H1 (cell line): Measurements from ENCODE around the gene ZNF302. TPM values are rescaled to one million over a fixed set of nuclear protein-coding genes. Genes with fewer than 3 reads are reported as not detected.

Experiments
- CTCF ChIA-PET: fragments of 300-600 bp; sonication (Branson Sonifier 250); formaldehyde crosslinking; loops from one replicate; lab custom pipeline; 2021; ENCODE audit not compliant: partially characterized antibody; lab: Charles Lee
- POLR2A ChIA-PET: fragments of 300-600 bp; sonication (Branson Sonifier 250); formaldehyde crosslinking; loops from one replicate; lab custom pipeline; 2021; ENCODE audit warnings: inconsistent platforms; ENCODE audit not compliant: partially characterized antibody; lab: Charles Lee
- DNase-seq, 2 experiments: peaks; one replicate each; pipeline versions ENCODE4 v3.0.0 to v3.0.0-alpha.2; 2010 to 2022; ENCODE audit warnings: low spot score in 2 of 2, low read depth in 1 of 2, mixed read lengths in 1 of 2
- FAIRE-seq: peaks from 2 replicates; lab custom pipeline; 2011; peaks lifted over from hg19 to GRCh38; lab: Jason Lieb, UNC
- H2AFZ ChIP-seq: 2 replicates; pipeline ENCODE4 v1.8.1; 2012; ENCODE audit warnings: low read length, inconsistent platforms
- H2AK5ac ChIP-seq: 2 replicates; pipeline ENCODE4 v1.6.1; 2013; ENCODE audit warnings: low read depth, low read length
- H2BK120ac ChIP-seq: replicated peaks from 2 replicates; pipeline ENCODE3; 2013; ENCODE audit warnings: low read depth, low read length, inconsistent platforms
- H2BK12ac ChIP-seq: 2 replicates; pipeline ENCODE4 v1.6.1; 2013; ENCODE audit warnings: low read depth, low read length
- H2BK15ac ChIP-seq: 2 replicates; pipeline ENCODE4 v1.6.1; 2013; ENCODE audit warnings: low read length
- H2BK20ac ChIP-seq: 2 replicates; pipeline ENCODE4 v1.6.1; 2013; ENCODE audit warnings: low read length
- H2BK5ac ChIP-seq: 2 replicates; pipeline ENCODE4 v1.6.1; 2013; ENCODE audit warnings: low read depth, low read length
- H3K14ac ChIP-seq: 2 replicates; pipeline ENCODE4 v1.6.1; 2013; ENCODE audit warnings: inconsistent platforms; ENCODE audit not compliant: insufficient read length
- H3K18ac ChIP-seq: 2 replicates; pipeline ENCODE4 v1.6.1; 2013; ENCODE audit warnings: low read length; ENCODE audit errors: extremely low read depth
- H3K23ac ChIP-seq: 2 replicates; pipeline ENCODE4 v1.6.1; 2013; ENCODE audit warnings: inconsistent platforms; ENCODE audit not compliant: insufficient read length
- H3K23me2 ChIP-seq: 2 replicates; pipeline ENCODE4 v1.6.1; 2013; ENCODE audit warnings: low read depth, low read length
- H3K27ac ChIP-seq: 2 replicates; pipeline ENCODE4 v1.6.1; 2011; ENCODE audit warnings: low read depth, low read length, inconsistent platforms
- H3K27me3 ChIP-seq, 4 experiments: replicated peaks in 1 of 4; 1 replicate in 1 of 4; 2 replicates in 3 of 4; pipeline versions ENCODE4 v1.6.1 to v1.8.1; 2011 to 2013; ENCODE audit warnings: low read length in 3 of 4, mild to moderate bottlenecking in 3 of 4, inconsistent platforms in 2 of 4, mixed read lengths in 2 of 4, moderate library complexity in 1 of 4; ENCODE audit not compliant: control insufficient read depth in 3 of 4, insufficient read depth in 3 of 4; ENCODE audit errors: extremely low read depth in 1 of 4
- H3K36me3 ChIP-seq, 4 experiments: 2 replicates each; pipeline versions ENCODE4 v1.6.1 to v1.8.1; 2011 to 2013; ENCODE audit warnings: mild to moderate bottlenecking in 4 of 4, low read length in 3 of 4, moderate library complexity in 2 of 4, control low read depth in 1 of 4, inconsistent platforms in 1 of 4; ENCODE audit not compliant: insufficient read depth in 4 of 4, control insufficient read depth in 2 of 4
- H3K4ac ChIP-seq: replicated peaks from 2 replicates; pipeline ENCODE3; 2013; ENCODE audit warnings: low read length, low read depth, mixed read lengths, inconsistent platforms; ENCODE audit not compliant: insufficient read length
- H3K4me1 ChIP-seq, 4 experiments: replicated peaks in 1 of 4; 1 replicate in 1 of 4; 2 replicates in 3 of 4; pipeline versions ENCODE4 v1.6.1 to v1.8.1; 2011 to 2013; ENCODE audit warnings: low read length in 3 of 4, inconsistent platforms in 2 of 4, mixed read lengths in 1 of 4; ENCODE audit not compliant: insufficient read depth in 4 of 4, control insufficient read depth in 3 of 4
- H3K4me2 ChIP-seq, 2 experiments: 2 replicates each; pipeline versions ENCODE4 v1.6.1 to v1.8.1; 2011 to 2013; ENCODE audit warnings: low read depth in 2 of 2, low read length in 2 of 2, control low read depth in 1 of 2, inconsistent platforms in 1 of 2, mild to moderate bottlenecking in 1 of 2; ENCODE audit not compliant: insufficient read depth in 1 of 2
- H3K4me3 ChIP-seq, 4 experiments: fragments of 200-600, 300-600 bp in 1 of 4; sonication (generic), shearing (Covaris generic), sonication (Bioruptor Twin) in 1 of 4; 2 replicates each; pipeline versions ENCODE4 v1.5.1 to v1.8.1; 2011 to 2016; ENCODE audit warnings: low read length in 4 of 4, low read depth in 3 of 4, control low read depth in 2 of 4, inconsistent platforms in 2 of 4, mild to moderate bottlenecking in 2 of 4, mixed read lengths in 1 of 4, moderate library complexity in 1 of 4; ENCODE audit not compliant: insufficient read depth in 2 of 4; ENCODE audit errors: extremely low read depth in 1 of 4
- H3K56ac ChIP-seq: replicated peaks from 2 replicates; pipeline ENCODE3; 2013; ENCODE audit warnings: low read depth, mild to moderate bottlenecking, mixed read lengths, low read length, inconsistent platforms; ENCODE audit not compliant: insufficient read length
- H3K79me1 ChIP-seq: 2 replicates; pipeline ENCODE4 v1.6.1; 2013; ENCODE audit warnings: low read depth, low read length, control low read depth
- H3K79me2 ChIP-seq, 2 experiments: 2 replicates each; pipeline versions ENCODE4 v1.6.1 to v1.8.1; 2012 to 2013; ENCODE audit warnings: low read length in 2 of 2, mild to moderate bottlenecking in 2 of 2, inconsistent platforms in 1 of 2; ENCODE audit not compliant: insufficient read depth in 2 of 2, control insufficient read depth in 1 of 2
- H3K9ac ChIP-seq, 4 experiments: replicated peaks in 1 of 4; 1 replicate in 1 of 4; 2 replicates in 3 of 4; pipeline versions ENCODE4 v1.6.1 to v1.8.1; 2011 to 2013; ENCODE audit warnings: low read depth in 3 of 4, low read length in 3 of 4, control low read depth in 2 of 4, mild to moderate bottlenecking in 2 of 4, moderate library complexity in 2 of 4, inconsistent platforms in 1 of 4; ENCODE audit errors: extremely low read depth in 1 of 4
- H3K9me3 ChIP-seq, 2 experiments: 2 replicates each; pipeline versions ENCODE4 v1.6.1 to v1.8.1; 2012 to 2013; ENCODE audit warnings: mild to moderate bottlenecking in 2 of 2, moderate library complexity in 2 of 2, control low read depth in 1 of 2, inconsistent platforms in 1 of 2, low read depth in 1 of 2, low read length in 1 of 2, mixed read lengths in 1 of 2; ENCODE audit not compliant: insufficient read depth in 2 of 2
- H4K20me1 ChIP-seq, 2 experiments: replicated peaks in 1 of 2; 2 replicates each; pipeline versions ENCODE3 to v1.8.1; 2011 to 2013; ENCODE audit warnings: inconsistent platforms in 2 of 2, low read length in 2 of 2, mild to moderate bottlenecking in 1 of 2; ENCODE audit not compliant: insufficient read depth in 2 of 2, control insufficient read depth in 1 of 2
- H4K5ac ChIP-seq: 2 replicates; pipeline ENCODE4 v1.6.1; 2013; ENCODE audit warnings: low read length, low read depth, mixed read lengths, inconsistent platforms; ENCODE audit not compliant: insufficient read length
- H4K8ac ChIP-seq: 2 replicates; pipeline ENCODE4 v1.8.0; 2013; ENCODE audit warnings: mild to moderate bottlenecking, moderate library complexity, low read length, inconsistent platforms; ENCODE audit not compliant: insufficient read depth; ENCODE audit errors: extremely low read depth
- H4K91ac ChIP-seq: replicated peaks from 2 replicates; pipeline ENCODE3; 2013; ENCODE audit warnings: low read length, mixed read lengths, inconsistent platforms; ENCODE audit not compliant: insufficient read length
- WGBS, 2 experiments: shearing (Covaris generic) in 1 of 2; methylation state at CpG; one replicate each; pipeline versions ENCODE4 v1.1.6 to v1.1.7; 2013 to 2015; ENCODE audit warnings: low lambda C conversion rate in 2 of 2, mixed read lengths in 2 of 2, inconsistent platforms in 1 of 2, low coverage in 1 of 2, missing lambda C conversion rate in 1 of 2; ENCODE audit not compliant: insufficient replicate concordance in 2 of 2, insufficient coverage in 1 of 2, insufficient read length in 1 of 2; ENCODE audit errors: extremely low coverage in 1 of 2, missing lambda C conversion rate in 1 of 2; 5-methylcytosine and 5-hydroxymethylcytosine counted together
- polyA plus RNA-seq, 7 experiments: library from polyadenylated mRNA; depleted of rRNA in 3 of 7; stranded (reverse) in 5 of 7; unstranded in 2 of 7; fragments of >200 nt in 5 of 7; fragments of 200-250 nt in 2 of 7; gene quantifications; 1 replicate in 5 of 7; 2 replicates in 1 of 7; 4 replicates in 1 of 7; pipeline versions ENCODE4 v1.2.1 to v1.2.3, GENCODE V29; 2011 to 2013; ENCODE audit warnings: missing spikeins in 2 of 7, mixed read lengths in 2 of 7
- total RNA-seq: library from RNA; stranded (reverse); fragmentation: NEBNext Ultra II Directional; extraction: Animal tissue kit (Norgen Biotek cat#: 25700); gene quantifications from 2 replicates; pipeline ENCODE4 v1.2.1, GENCODE V29; 2021
- TF ChIP-seq, protein P1 (sequence below): IDR thresholded peaks from 2 replicates; pipeline ENCODE4 v1.6.1; 2012; ENCODE audit warnings: low read length, inconsistent platforms

The ZNF302 gene
- total and polyA plus RNA-seq, 2 of the 8 experiments (the other 6 are each of a cell fraction or from before 2014, with no cell fraction given) = 9.1 to 20.4 TPM

GRCh38 chr19:34654796-34655195, 22.7 kb upstream of the ZNF302 start:
- Histone ChIP-seq H4K8ac (no peak overlapping the region), H3K79me1 (no peaks in the 10 kb centered on the region), H2BK20ac (no peak overlapping the region), H3K56ac (no peak overlapping the region), H2BK15ac (no peak overlapping the region), H2BK5ac (no peak overlapping the region), H2BK12ac (no peak overlapping the region), H3K14ac (no peak overlapping the region), H4K91ac (no peak overlapping the region), H2AK5ac (no peak overlapping the region), H3K4ac (no peak overlapping the region), H3K23me2 (no peaks in the 10 kb centered on the region), H3K23ac (no peak overlapping the region), H4K20me1 (no peaks in the 10 kb centered on the region), H3K4me3 (no peak overlapping the region), H3K9me3 (peaks cover 26 to 31% of the 10 kb centered on the region in 2 experiments), H3K4me1 (no peaks in the 10 kb centered on the region), H3K36me3 (no peaks in the 10 kb centered on the region), H2BK120ac (no peak overlapping the region), H3K27ac (no peak overlapping the region), H3K9ac (no peak overlapping the region), H3K18ac (no peak overlapping the region), H4K5ac (no peak overlapping the region), H3K79me2 (no peaks in the 10 kb centered on the region), H2AFZ (no peak overlapping the region), H3K4me2 (no peak overlapping the region), H3K27me3 (no peaks in the 10 kb centered on the region)
- no peak for DNase-seq
- TF ChIP-seq, protein P1, sequence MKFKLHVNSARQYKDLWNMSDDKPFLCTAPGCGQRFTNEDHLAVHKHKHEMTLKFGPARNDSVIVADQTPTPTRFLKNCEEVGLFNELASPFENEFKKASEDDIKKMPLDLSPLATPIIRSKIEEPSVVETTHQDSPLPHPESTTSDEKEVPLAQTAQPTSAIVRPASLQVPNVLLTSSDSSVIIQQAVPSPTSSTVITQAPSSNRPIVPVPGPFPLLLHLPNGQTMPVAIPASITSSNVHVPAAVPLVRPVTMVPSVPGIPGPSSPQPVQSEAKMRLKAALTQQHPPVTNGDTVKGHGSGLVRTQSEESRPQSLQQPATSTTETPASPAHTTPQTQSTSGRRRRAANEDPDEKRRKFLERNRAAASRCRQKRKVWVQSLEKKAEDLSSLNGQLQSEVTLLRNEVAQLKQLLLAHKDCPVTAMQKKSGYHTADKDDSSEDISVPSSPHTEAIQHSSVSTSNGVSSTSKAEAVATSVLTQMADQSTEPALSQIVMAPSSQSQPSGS = no peak
- POLR2A ChIA-PET = interaction anchor here (0.9 kb wide), 1 partner anchor 100 kb away, joined by 3 read pairs; no protein-coding TSS in a partner anchor
- 79% methylated on average over 2 of the region's 2 CpGs; no CpG with 5 or more reads in 1 of the 2 experiments for WGBS, 2 experiments
- CTCF ChIA-PET = no interaction called here
- no peak for FAIRE-seq
